ENCODE data around the gene DCUN1D4. TPM values are rescaled to one million over a fixed set of nuclear protein-coding genes. Genes with fewer than 3 reads are reported as not detected.
A peak's percentile ranks its signal among the peaks of the same experiment; 100 is the strongest.

The DCUN1D4 gene
- total RNA-seq (50.7 and 52.4 TPM in 2 replicates), polyA plus RNA-seq (35.5 and 44.3 TPM in 2 replicates), polyA minus RNA-seq (ENCODE audit: low replicate concordance) (9.8 and 14.6 TPM in 2 replicates)
- 23.6 and 28.8 TPM in 2 replicates for polyA plus RNA-seq (2012)

DNA sequence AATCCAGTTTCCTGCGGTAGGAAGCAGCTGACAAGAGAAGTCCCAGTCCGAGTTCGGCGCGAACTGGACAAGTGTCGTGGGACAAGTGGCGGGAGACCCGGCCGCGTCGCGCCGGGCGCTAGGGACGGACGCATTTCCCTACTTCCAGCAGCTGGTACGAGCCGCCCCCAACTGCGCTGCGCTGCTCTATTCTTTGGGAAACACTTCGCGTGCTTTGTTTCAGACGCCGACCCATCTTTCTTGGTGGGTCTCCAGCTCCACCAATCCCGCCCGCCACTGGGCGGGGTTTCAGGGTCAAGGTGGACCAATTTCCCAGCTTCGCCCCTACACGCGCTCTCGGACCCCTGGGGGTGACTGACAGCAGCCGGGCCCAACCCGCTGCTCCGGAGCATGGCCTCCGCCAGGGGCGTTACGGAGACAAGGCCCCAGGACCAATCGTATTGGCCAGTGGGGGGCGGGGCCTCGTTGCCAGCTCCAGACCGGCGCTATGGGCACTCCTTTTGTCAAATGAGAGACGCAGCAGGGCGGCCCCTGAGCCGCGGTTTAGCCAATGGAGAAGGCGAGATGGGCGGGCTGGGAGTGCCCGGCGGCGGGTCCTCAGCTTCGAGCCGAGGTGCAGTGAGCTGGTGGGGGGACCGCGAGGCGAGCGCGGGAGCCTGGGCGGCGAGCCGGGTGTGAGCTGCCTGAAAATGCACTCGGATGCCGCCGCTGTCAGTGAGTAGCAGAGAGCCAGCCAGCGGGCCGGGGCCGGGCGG lies at the start of gene DCUN1D4:
DCUN1D4 (plus strand) TSS at position 600 of the 755 bp plus-strand sequence; CDS start at position 690, 90 bp downstream.
- TF ChIP-seq EZH2 (IDR thresholded peaks at IDR 0.05; ENCODE audit: low read length, missing control alignments) (no peak), CTCF (conservative IDR thresholded peaks at IDR 0.05 in 1 of 2, IDR thresholded peaks at IDR 0.05 in 1 of 2; ENCODE audit: low read depth in 1 of 2, low read length in 2 of 2) (peak; percentile 31 to 42)
- DNase-seq (ENCODE audit: low read depth in 2 of 2) = peak; percentile 99 to 100

DNA sequence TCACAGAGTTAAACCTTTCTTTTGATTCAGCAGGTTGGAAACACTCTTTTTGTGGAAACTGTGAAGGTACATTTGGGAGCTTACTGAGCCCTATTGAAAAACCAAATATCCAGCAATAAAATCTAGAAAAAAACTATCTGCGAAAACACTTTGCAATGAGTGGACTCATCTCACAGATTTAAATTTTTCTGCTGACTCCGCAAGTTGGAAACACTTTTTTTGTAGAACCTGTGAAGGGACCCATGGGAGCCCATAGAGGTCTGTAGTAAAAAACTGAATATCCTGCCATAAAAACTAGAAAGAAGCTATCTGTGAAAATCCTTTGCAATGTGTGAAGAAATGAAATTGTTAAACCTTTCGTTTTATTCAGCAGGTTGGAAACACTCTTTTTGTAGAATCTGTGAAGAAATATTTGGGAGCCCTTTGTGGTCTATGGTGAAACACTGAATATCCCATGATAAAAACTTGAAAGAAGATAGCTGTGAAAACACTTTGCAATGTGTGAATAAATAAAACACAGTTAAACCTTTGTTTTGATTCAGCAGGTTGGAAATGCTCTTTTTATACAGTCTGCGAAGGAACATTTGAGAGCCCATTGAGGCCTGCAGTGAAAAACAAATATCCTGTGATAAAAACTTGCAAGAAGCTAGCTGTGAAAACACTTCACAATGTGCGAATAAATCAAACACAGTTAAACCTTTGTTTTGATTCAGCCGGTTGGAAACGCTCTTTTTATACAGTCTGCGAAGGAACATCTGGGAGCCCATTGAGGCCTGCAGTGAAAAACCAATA lies 22.3 kb upstream of the DCUN1D4 start:
- Histone ChIP-seq H3K36me3 (ENCODE audit: control insufficient read depth, insufficient read depth, low read length) (no peaks in the 10 kb centered on the region), H3K4me1 (ENCODE audit: control insufficient read depth, extremely low read depth, insufficient read depth, low read length) (no peaks in the 10 kb centered on the region), H3K79me2 (ENCODE audit: control insufficient read depth, insufficient read depth, low read length) (no peaks in the 10 kb centered on the region), H3K9me3 (ENCODE audit: control insufficient read depth, insufficient read depth, low read depth, low read length) (no peaks in the 10 kb centered on the region), H3K27me3 (ENCODE audit: control insufficient read depth, insufficient read depth, low read length) (no peaks in the 10 kb centered on the region), H3K4me3 (replicated peaks in 1 of 4; ENCODE audit: control extremely low read depth in 1 of 4, insufficient read depth in 1 of 4, low read depth in 3 of 4, low read length in 4 of 4) (no peak overlapping the region), H3K4me2 (ENCODE audit: extremely low read depth, insufficient read depth, low read length) (no peak overlapping the region), H3K9ac (ENCODE audit: insufficient read depth, low read length) (no peak overlapping the region), H4K20me1 (ENCODE audit: control insufficient read depth, extremely low read depth, insufficient read depth, low read length) (no peaks in the 10 kb centered on the region), H2AFZ (ENCODE audit: low read length) (no peak overlapping the region), H3K27ac (ENCODE audit: insufficient read depth, low read length) (no peak overlapping the region)
- no peak for TF ChIP-seq EZH2 (IDR thresholded peaks at IDR 0.05; ENCODE audit: low read length, missing control alignments)
- TF ChIP-seq CTCF (conservative IDR thresholded peaks at IDR 0.05 in 1 of 2, IDR thresholded peaks at IDR 0.05 in 1 of 2; ENCODE audit: low read depth in 1 of 2, low read length in 2 of 2) = no peak
- no peak for DNase-seq (ENCODE audit: low read depth in 2 of 2)

More for the DNA sequence above, at the start of gene DCUN1D4:
- H3K4me2 ChIP-seq (ENCODE audit: extremely low read depth, insufficient read depth, low read length) = peak within 1 kb of the TSS; percentile 93
- H3K27me3 ChIP-seq (ENCODE audit: control insufficient read depth, insufficient read depth, low read length) = no peaks in the 10 kb centered on the region
- no peaks in the 10 kb centered on the region for H4K20me1 ChIP-seq (ENCODE audit: control insufficient read depth, extremely low read depth, insufficient read depth, low read length)
- no peaks in the 10 kb centered on the region for H3K9me3 ChIP-seq (ENCODE audit: control insufficient read depth, insufficient read depth, low read depth, low read length)
- H3K4me1 ChIP-seq (ENCODE audit: control insufficient read depth, extremely low read depth, insufficient read depth, low read length) = peaks cover 2% of the 10 kb centered on the region
- H3K4me3 ChIP-seq (replicated peaks in 1 of 4; ENCODE audit: control extremely low read depth in 1 of 4, insufficient read depth in 1 of 4, low read depth in 3 of 4, low read length in 4 of 4) = peak within 1 kb of the TSS; percentile 73 to 97 (median 90)
- peak within 1 kb of the TSS; percentile 94 for H2AFZ ChIP-seq (ENCODE audit: low read length)
- peak within 1 kb of the TSS; percentile 69 for H3K27ac ChIP-seq (ENCODE audit: insufficient read depth, low read length)
- H3K79me2 ChIP-seq (ENCODE audit: control insufficient read depth, insufficient read depth, low read length) = peaks cover 35% of the 10 kb centered on the region
- no peaks in the 10 kb centered on the region for H3K36me3 ChIP-seq (ENCODE audit: control insufficient read depth, insufficient read depth, low read length)
- peak within 1 kb of the TSS; percentile 70 for H3K9ac ChIP-seq (ENCODE audit: insufficient read depth, low read length)

DNA sequence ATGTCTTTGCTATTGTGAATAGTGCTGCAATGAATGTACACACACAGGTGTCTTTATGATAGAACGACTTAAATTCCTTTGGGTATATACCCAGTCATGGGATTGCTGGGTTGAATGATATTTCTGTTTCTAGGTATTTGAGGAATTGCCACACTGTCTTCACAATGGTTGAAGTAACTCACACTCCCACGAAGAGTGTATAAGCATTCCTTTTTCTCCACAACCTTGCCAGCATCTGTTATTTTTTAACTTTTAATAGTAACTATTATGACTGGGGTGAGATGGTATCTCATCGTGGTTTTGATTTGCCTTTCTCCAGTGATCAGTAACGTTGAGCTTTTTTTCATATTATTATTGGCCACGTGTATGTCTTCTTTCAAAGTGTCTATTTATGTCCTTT lies 17.6 kb upstream of the DCUN1D4 start:
- Histone ChIP-seq H4K20me1 (ENCODE audit: control insufficient read depth, extremely low read depth, insufficient read depth, low read length) (no peaks in the 10 kb centered on the region), H2AFZ (ENCODE audit: low read length) (no peak overlapping the region), H3K36me3 (ENCODE audit: control insufficient read depth, insufficient read depth, low read length) (no peaks in the 10 kb centered on the region), H3K79me2 (ENCODE audit: control insufficient read depth, insufficient read depth, low read length) (no peaks in the 10 kb centered on the region), H3K9ac (ENCODE audit: insufficient read depth, low read length) (no peak overlapping the region), H3K4me3 (replicated peaks in 1 of 4; ENCODE audit: control extremely low read depth in 1 of 4, insufficient read depth in 1 of 4, low read depth in 3 of 4, low read length in 4 of 4) (no peak overlapping the region), H3K27me3 (ENCODE audit: control insufficient read depth, insufficient read depth, low read length) (no peaks in the 10 kb centered on the region), H3K27ac (ENCODE audit: insufficient read depth, low read length) (no peak overlapping the region), H3K4me2 (ENCODE audit: extremely low read depth, insufficient read depth, low read length) (no peak overlapping the region), H3K4me1 (ENCODE audit: control insufficient read depth, extremely low read depth, insufficient read depth, low read length) (no peaks in the 10 kb centered on the region), H3K9me3 (ENCODE audit: control insufficient read depth, insufficient read depth, low read depth, low read length) (no peaks in the 10 kb centered on the region)
- peak in 1 of 2 donors; percentile 15 for DNase-seq (ENCODE audit: low read depth in 2 of 2)
- TF ChIP-seq EZH2 (IDR thresholded peaks at IDR 0.05; ENCODE audit: low read length, missing control alignments) (no peak), CTCF (conservative IDR thresholded peaks at IDR 0.05 in 1 of 2, IDR thresholded peaks at IDR 0.05 in 1 of 2; ENCODE audit: low read depth in 1 of 2, low read length in 2 of 2) (no peak)

Measured in fibroblast of lung (primary cell).